ENCODE results near the gene GID4.

GID4 gene

GRCh38 chr17:18015593-18015992, 23.6 kb upstream of the GID4 start:
- no peak for FAIRE-seq
- no peak for DNase-seq (ENCODE audit: extremely low spot score, insufficient read length, low read depth)

GRCh38 chr17:18016426-18016825, 22.8 kb upstream of the GID4 start:
- FAIRE-seq, result no peak
- no peak for DNase-seq (ENCODE audit: extremely low spot score, insufficient read length, low read depth)

GRCh38 chr17:18017958-18018357, 21.2 kb upstream of the GID4 start:
- DNase-seq (ENCODE audit: extremely low spot score, insufficient read length, low read depth) (no peak), FAIRE-seq (no peak)

- FAIRE-seq, result no peak
- DNase-seq (ENCODE audit: extremely low spot score, insufficient read length, low read depth), result no peak
Measured at GRCh38 chr17:18018411-18018921, 20.7 kb upstream of the GID4 start.

- DNase-seq (ENCODE audit: extremely low spot score, insufficient read length, low read depth), result no peak
- no peak for FAIRE-seq
Measured at GRCh38 chr17:18019838-18020154, 19.4 kb upstream of the GID4 start.

GRCh38 chr17:18020971-18021370, 18.2 kb upstream of the GID4 start:
- FAIRE-seq, result no peak

GRCh38 chr17:18021372-18021771, 17.8 kb upstream of the GID4 start:
- no peak for FAIRE-seq

More at GRCh38 chr17:18020971-18021370, 18.2 kb upstream of the GID4 start:
- no peak for DNase-seq (ENCODE audit: extremely low spot score, insufficient read length, low read depth)

GRCh38 chr17:18025241-18025944, 13.8 kb upstream of the GID4 start:
- peak; percentile 61 for DNase-seq (ENCODE audit: extremely low spot score, insufficient read length, low read depth)
- peak; percentile 95 for FAIRE-seq

More at GRCh38 chr17:18021372-18021771, 17.8 kb upstream of the GID4 start:
- DNase-seq (ENCODE audit: extremely low spot score, insufficient read length, low read depth), result no peak

- DNase-seq (ENCODE audit: extremely low spot score, insufficient read length, low read depth) (no peak), FAIRE-seq (no peak)
Measured at GRCh38 chr17:18025945-18026776, 13.0 kb upstream of the GID4 start.

- DNase-seq (ENCODE audit: extremely low spot score, insufficient read length, low read depth) (no peak), FAIRE-seq (no peak)
Measured at GRCh38 chr17:18027280-18027679, 11.9 kb upstream of the GID4 start.

GRCh38 chr17:18028114-18028951, 10.9 kb upstream of the GID4 start:
- no peak for FAIRE-seq
- DNase-seq (ENCODE audit: extremely low spot score, insufficient read length, low read depth), result no peak

- DNase-seq (ENCODE audit: extremely low spot score, insufficient read length, low read depth), result no peak
- no peak for FAIRE-seq
Measured at GRCh38 chr17:18028952-18029540, 10.2 kb upstream of the GID4 start.

GRCh38 chr17:18031955-18032354, 7.3 kb upstream of the GID4 start:
- no peak for DNase-seq (ENCODE audit: extremely low spot score, insufficient read length, low read depth)
- FAIRE-seq, result no peak

- FAIRE-seq (peak; percentile 96), DNase-seq (ENCODE audit: extremely low spot score, insufficient read length, low read depth) (no peak)
Measured at GRCh38 chr17:18033442-18034099, 5.6 kb upstream of the GID4 start.

- no peak for FAIRE-seq
- DNase-seq (ENCODE audit: extremely low spot score, insufficient read length, low read depth), result no peak
Measured at GRCh38 chr17:18035704-18036103, 3.5 kb upstream of the GID4 start.

GRCh38 chr17:18037486-18037885, 1.7 kb upstream of the GID4 start:
- no peak for DNase-seq (ENCODE audit: extremely low spot score, insufficient read length, low read depth)

GRCh38 chr17:18038149-18038850, 908 bp upstream of the GID4 start:
- FAIRE-seq (peak; percentile 45), DNase-seq (ENCODE audit: extremely low spot score, insufficient read length, low read depth) (no peak)

More at GRCh38 chr17:18037486-18037885, 1.7 kb upstream of the GID4 start:
- FAIRE-seq, result no peak

GRCh38 chr17:18039535-18040260, 490 bp downstream of the GID4 start:
- FAIRE-seq (no peak), DNase-seq (ENCODE audit: extremely low spot score, insufficient read length, low read depth) (no peak)
